Measurements from ENCODE around the gene PHPT1. TPM values are rescaled to one million over a fixed set of nuclear protein-coding genes. Genes with fewer than 3 reads are reported as not detected.

The PHPT1 gene
- total and polyA plus RNA-seq, 2 donors (not counting 1 experiment from before 2014, with no cell fraction given), result 99.6 to 190 TPM

DNA sequence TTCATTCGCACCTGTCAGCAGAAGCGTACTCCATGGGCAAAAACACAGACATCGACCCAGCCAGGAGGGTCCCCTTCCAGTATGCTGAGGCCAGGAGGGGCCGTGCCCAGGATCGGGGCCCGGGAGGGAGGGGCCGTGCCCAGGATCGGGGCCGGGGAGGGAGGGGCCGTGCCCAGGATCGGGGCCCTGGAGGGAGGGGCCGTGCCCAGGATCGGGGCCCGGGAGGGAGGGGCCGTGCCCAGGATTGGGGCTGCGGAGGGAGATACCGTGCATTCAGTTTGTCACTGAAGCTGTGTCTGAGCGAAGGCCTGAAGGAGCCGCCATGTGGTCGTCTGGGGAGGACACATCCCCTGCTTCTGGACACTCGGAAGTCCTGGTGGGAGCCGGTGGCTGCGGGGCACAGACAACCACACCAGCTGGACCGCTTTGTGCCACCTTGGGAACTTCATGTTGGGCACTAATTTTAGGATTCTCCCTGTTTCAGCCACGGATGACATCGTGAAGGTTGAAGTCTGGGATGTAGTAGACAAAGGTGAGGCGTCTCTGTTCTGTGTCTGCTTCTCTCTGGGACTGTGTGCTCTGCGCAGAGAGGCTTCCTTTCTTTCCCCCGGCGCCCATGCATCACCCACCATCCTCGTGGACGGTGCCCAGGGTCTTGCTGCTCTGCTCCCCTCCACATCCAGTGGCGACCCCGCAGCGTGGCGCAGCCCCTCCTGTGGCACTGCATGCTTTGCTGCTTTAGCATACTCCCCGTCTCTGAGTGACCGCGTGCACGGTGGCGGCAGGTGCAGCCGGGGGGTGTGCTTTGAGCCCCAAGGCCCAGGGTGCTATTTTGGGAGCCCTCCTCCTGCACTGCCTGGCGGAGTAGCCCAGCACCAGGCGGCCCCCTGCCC lies 23.7 kb upstream of the PHPT1 start:
- DNase-seq (ENCODE audit: low read depth in 2 of 2), result no peak
- no peak overlapping the region for H3K27ac ChIP-seq (ENCODE audit: insufficient read depth, low read length)
- H3K36me3 ChIP-seq (ENCODE audit: control insufficient read depth, insufficient read depth, low read length), result peaks cover 32% of the 10 kb centered on the region
- H3K9ac ChIP-seq (ENCODE audit: insufficient read depth, low read length), result no peak overlapping the region
- H3K79me2 ChIP-seq (ENCODE audit: control insufficient read depth, insufficient read depth, low read length), result peaks cover 16% of the 10 kb centered on the region
- no peak overlapping the region for H2AFZ ChIP-seq (ENCODE audit: low read length)
- no peaks in the 10 kb centered on the region for H4K20me1 ChIP-seq (ENCODE audit: control insufficient read depth, extremely low read depth, insufficient read depth, low read length)
- H3K4me2 ChIP-seq (ENCODE audit: extremely low read depth, insufficient read depth, low read length), result no peak overlapping the region
- H3K4me1 ChIP-seq (ENCODE audit: control insufficient read depth, extremely low read depth, insufficient read depth, low read length), result peaks cover 3% of the 10 kb centered on the region
- no peaks in the 10 kb centered on the region for H3K9me3 ChIP-seq (ENCODE audit: control insufficient read depth, insufficient read depth, low read depth, low read length)
- no peaks in the 10 kb centered on the region for H3K27me3 ChIP-seq (ENCODE audit: control insufficient read depth, insufficient read depth, low read length)
- no peak overlapping the region for H3K4me3 ChIP-seq (replicated peaks in 1 of 4; ENCODE audit: control extremely low read depth in 1 of 4, insufficient read depth in 1 of 4, low read depth in 3 of 4, low read length in 4 of 4)
- no peak for TF ChIP-seq CTCF (conservative IDR thresholded peaks at IDR 0.05 in 1 of 2, IDR thresholded peaks at IDR 0.05 in 1 of 2; ENCODE audit: low read depth in 1 of 2, low read length in 2 of 2)

DNA sequence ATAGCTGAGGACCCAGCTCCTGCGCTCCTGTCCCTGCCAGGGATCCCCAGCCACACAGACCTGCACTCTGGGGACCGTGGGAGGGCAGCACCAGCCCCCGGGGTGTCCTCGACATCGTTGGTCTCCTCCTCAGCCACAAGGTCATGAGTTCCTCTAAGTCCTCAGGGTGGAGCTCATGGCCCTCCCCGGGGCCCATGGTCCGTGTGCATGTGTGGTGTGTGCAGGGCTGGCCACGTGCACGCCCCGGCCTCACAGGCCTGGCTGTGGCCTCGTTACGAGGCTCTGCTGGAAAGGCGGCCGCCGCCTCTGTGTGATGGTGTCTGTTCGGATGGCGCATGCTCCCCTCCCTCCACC lies 23.0 kb upstream of the PHPT1 start:
- Histone ChIP-seq H2AFZ (ENCODE audit: low read length) (no peak overlapping the region), H3K4me1 (ENCODE audit: control insufficient read depth, extremely low read depth, insufficient read depth, low read length) (peaks cover under 1% of the 10 kb centered on the region), H3K27me3 (ENCODE audit: control insufficient read depth, insufficient read depth, low read length) (no peaks in the 10 kb centered on the region), H3K27ac (ENCODE audit: insufficient read depth, low read length) (no peak overlapping the region), H3K4me2 (ENCODE audit: extremely low read depth, insufficient read depth, low read length) (no peak overlapping the region), H3K9me3 (ENCODE audit: control insufficient read depth, insufficient read depth, low read depth, low read length) (no peaks in the 10 kb centered on the region), H3K4me3 (replicated peaks in 1 of 4; ENCODE audit: control extremely low read depth in 1 of 4, insufficient read depth in 1 of 4, low read depth in 3 of 4, low read length in 4 of 4) (no peak overlapping the region), H4K20me1 (ENCODE audit: control insufficient read depth, extremely low read depth, insufficient read depth, low read length) (no peaks in the 10 kb centered on the region), H3K36me3 (ENCODE audit: control insufficient read depth, insufficient read depth, low read length) (peaks cover 33% of the 10 kb centered on the region), H3K79me2 (ENCODE audit: control insufficient read depth, insufficient read depth, low read length) (peaks cover 10% of the 10 kb centered on the region), H3K9ac (ENCODE audit: insufficient read depth, low read length) (no peak overlapping the region)
- no peak for DNase-seq (ENCODE audit: low read depth in 2 of 2)
- TF ChIP-seq EZH2 (IDR thresholded peaks at IDR 0.05; ENCODE audit: low read length, missing control alignments) (no peak), CTCF (conservative IDR thresholded peaks at IDR 0.05 in 1 of 2, IDR thresholded peaks at IDR 0.05 in 1 of 2; ENCODE audit: low read depth in 1 of 2, low read length in 2 of 2) (no peak)

GRCh38 chr9:136826703-136827582 lies 22.3 kb upstream of the PHPT1 start:
- Histone ChIP-seq H2AFZ (ENCODE audit: low read length) (no peak overlapping the region), H3K36me3 (ENCODE audit: control insufficient read depth, insufficient read depth, low read length) (peaks cover 36% of the 10 kb centered on the region), H3K4me1 (ENCODE audit: control insufficient read depth, extremely low read depth, insufficient read depth, low read length) (no peaks in the 10 kb centered on the region), H3K9me3 (ENCODE audit: control insufficient read depth, insufficient read depth, low read depth, low read length) (no peaks in the 10 kb centered on the region), H3K27ac (ENCODE audit: insufficient read depth, low read length) (no peak overlapping the region), H3K79me2 (ENCODE audit: control insufficient read depth, insufficient read depth, low read length) (peaks cover 6% of the 10 kb centered on the region), H3K27me3 (ENCODE audit: control insufficient read depth, insufficient read depth, low read length) (no peaks in the 10 kb centered on the region), H3K4me2 (ENCODE audit: extremely low read depth, insufficient read depth, low read length) (no peak overlapping the region), H3K4me3 (replicated peaks in 1 of 4; ENCODE audit: control extremely low read depth in 1 of 4, insufficient read depth in 1 of 4, low read depth in 3 of 4, low read length in 4 of 4) (no peak overlapping the region), H3K9ac (ENCODE audit: insufficient read depth, low read length) (no peak overlapping the region), H4K20me1 (ENCODE audit: control insufficient read depth, extremely low read depth, insufficient read depth, low read length) (no peaks in the 10 kb centered on the region)
- DNase-seq (ENCODE audit: low read depth in 2 of 2), result no peak
- TF ChIP-seq EZH2 (IDR thresholded peaks at IDR 0.05; ENCODE audit: low read length, missing control alignments), result no peak
- TF ChIP-seq CTCF (conservative IDR thresholded peaks at IDR 0.05 in 1 of 2, IDR thresholded peaks at IDR 0.05 in 1 of 2; ENCODE audit: low read depth in 1 of 2, low read length in 2 of 2), result no peak
